GM18505 (cell line): ENCODE data around the gene ANKMY1.

Experiments used
- ATAC-seq: cut with Tn5 transposase; IDR thresholded peaks from one replicate; pipeline ENCODE4 v1.9.1; 2021; ENCODE audit not compliant: unreplicated experiment
- POLR2A ChIP-seq: IDR thresholded peaks from 4 replicates; pipeline ENCODE4 v1.6.1; 2011; ENCODE audit warnings: borderline replicate concordance; ENCODE audit not compliant: insufficient read depth, insufficient read length; ENCODE audit errors: extremely low read depth

The ANKMY1 gene

GRCh38 chr2:240465268-240465764 lies 92.5 kb downstream of the ANKMY1 start:
- no peak for TF ChIP-seq POLR2A
- no peak for ATAC-seq

- no peak for ATAC-seq
- no peak for TF ChIP-seq POLR2A
Measured at GRCh38 chr2:240464514-240465241, 93.1 kb downstream of the ANKMY1 start.

GRCh38 chr2:240463866-240464481 lies 93.8 kb downstream of the ANKMY1 start:
- no peak for ATAC-seq
- no peak for TF ChIP-seq POLR2A

- no peak for ATAC-seq
- no peak for TF ChIP-seq POLR2A
Measured at GRCh38 chr2:240463274-240463865, 94.4 kb downstream of the ANKMY1 start.

GRCh38 chr2:240462707-240463273 lies 95.0 kb downstream of the ANKMY1 start:
- TF ChIP-seq POLR2A = no peak
- ATAC-seq = no peak

GRCh38 chr2:240462073-240462706 lies 95.6 kb downstream of the ANKMY1 start:
- TF ChIP-seq POLR2A = no peak
- no peak for ATAC-seq

GRCh38 chr2:240461471-240462072 lies 96.2 kb downstream of the ANKMY1 start:
- no peak for ATAC-seq
- TF ChIP-seq POLR2A = no peak

- TF ChIP-seq POLR2A = no peak
Measured at GRCh38 chr2:240460781-240461431, 96.9 kb downstream of the ANKMY1 start.

GRCh38 chr2:240460253-240460711 lies 97.5 kb downstream of the ANKMY1 start:
- ATAC-seq = no peak

More at GRCh38 chr2:240460781-240461431, 96.9 kb downstream of the ANKMY1 start:
- ATAC-seq = no peak

GRCh38 chr2:240459401-240460252 lies 98.2 kb downstream of the ANKMY1 start:
- ATAC-seq = no peak
- TF ChIP-seq POLR2A = no peak

More at GRCh38 chr2:240460253-240460711, 97.5 kb downstream of the ANKMY1 start:
- TF ChIP-seq POLR2A = no peak

- no peak for TF ChIP-seq POLR2A
- ATAC-seq = no peak
Measured at GRCh38 chr2:240458900-240459391, 98.8 kb downstream of the ANKMY1 start.
